Measurements from ENCODE around the gene UBE2B. TPM values are rescaled to one million over a fixed set of nuclear protein-coding genes. Genes with fewer than 3 reads are reported as not detected.

The UBE2B gene
- polyA plus RNA-seq, 1 of the 3 experiments (the other 2 are of a cell fraction), result 24.3 TPM

DNA sequence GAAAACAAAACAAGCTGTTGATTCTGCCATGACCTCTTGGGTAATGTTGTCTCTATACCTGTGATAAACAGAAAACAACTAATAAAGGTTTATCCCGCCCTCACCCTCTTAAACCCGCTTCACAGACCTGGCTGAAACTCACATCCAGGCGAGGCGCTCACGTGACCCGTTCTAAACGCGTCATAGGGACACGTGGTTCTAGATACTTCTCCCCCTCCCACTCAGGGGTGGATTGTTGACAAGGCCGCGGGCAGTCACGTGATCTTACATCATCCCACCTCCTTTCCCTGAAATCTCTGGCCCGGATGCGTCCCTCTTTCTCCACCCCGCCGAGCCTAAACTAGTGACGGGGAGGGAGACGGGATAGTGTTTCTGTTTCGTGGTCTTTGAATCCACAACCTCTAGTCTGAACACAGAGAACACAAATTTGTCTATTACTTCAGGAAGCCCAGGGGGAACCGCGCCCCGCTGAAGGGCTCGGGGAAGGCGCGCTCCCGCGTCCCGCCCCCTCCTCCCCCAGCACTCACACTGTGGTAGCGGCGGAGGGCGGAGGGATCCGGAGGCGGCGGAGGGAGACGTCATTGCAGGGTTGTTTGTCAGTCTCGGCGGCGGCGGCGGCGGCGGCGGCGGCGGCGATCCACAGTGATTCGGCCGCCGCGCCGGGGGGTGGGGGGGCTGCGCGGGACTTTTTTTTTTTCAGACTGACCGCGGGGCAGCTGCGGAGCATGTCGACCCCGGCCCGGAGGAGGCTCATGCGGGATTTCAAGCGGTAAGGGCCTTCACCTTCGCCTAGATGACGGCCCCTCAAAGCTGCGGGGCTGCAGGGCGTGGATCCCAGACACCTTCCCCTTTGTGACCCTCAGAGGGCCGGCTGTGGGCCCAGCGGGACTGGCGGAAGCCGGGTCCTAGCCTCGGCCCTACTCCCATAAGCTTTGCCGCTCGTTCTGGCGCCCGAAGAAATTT lies at the start of gene UBE2B (continued):
- TF ChIP-seq, protein P1, sequence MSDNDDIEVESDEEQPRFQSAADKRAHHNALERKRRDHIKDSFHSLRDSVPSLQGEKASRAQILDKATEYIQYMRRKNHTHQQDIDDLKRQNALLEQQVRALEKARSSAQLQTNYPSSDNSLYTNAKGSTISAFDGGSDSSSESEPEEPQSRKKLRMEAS (IDR thresholded peaks at IDR 0.05; ENCODE audit: low read depth), result peak; percentile 99
- TF ChIP-seq GATA2 (CRISPR knock-in tag; IDR thresholded peaks at IDR 0.05) (no peak), RCOR1 (IDR thresholded peaks at IDR 0.05; ENCODE audit: low read length) (peak; percentile 49; the same call in 1 of the 2 replicates), GABPA (IDR thresholded peaks at IDR 0.05; ENCODE audit: low read depth) (peak; percentile 52), POLR2AphosphoS5 (IDR thresholded peaks at IDR 0.05; ENCODE audit: low read depth, low read length) (peak; percentile 70), YY1 (IDR thresholded peaks at IDR 0.05; ENCODE audit: low read depth) (no peak), TAF1 (IDR thresholded peaks at IDR 0.05; ENCODE audit: borderline replicate concordance, low read depth, low read length) (peak; percentile 82; the same call in 1 of the 2 replicates), ELF1 (IDR thresholded peaks at IDR 0.05) (no peak; the same call in 1 of the 2 replicates), RXRA (IDR thresholded peaks at IDR 0.05; ENCODE audit: borderline replicate concordance, low read depth) (no peak), MXI1 (IDR thresholded peaks at IDR 0.05; ENCODE audit: low read depth, low read length) (peak; percentile 79), JUND (IDR thresholded peaks at IDR 0.05) (peak; percentile 54; the same call in 1 of the 2 replicates), FOXM1 (IDR thresholded peaks at IDR 0.05; ENCODE audit: low read depth) (no peak), TCF12 (IDR thresholded peaks at IDR 0.05) (no peak), NFIC (IDR thresholded peaks at IDR 0.05; ENCODE audit: borderline replicate concordance) (peak; percentile 67), SMC3 (IDR thresholded peaks at IDR 0.05; ENCODE audit: low read depth, low read length) (no peak)
- TF ChIP-seq, protein P2, sequence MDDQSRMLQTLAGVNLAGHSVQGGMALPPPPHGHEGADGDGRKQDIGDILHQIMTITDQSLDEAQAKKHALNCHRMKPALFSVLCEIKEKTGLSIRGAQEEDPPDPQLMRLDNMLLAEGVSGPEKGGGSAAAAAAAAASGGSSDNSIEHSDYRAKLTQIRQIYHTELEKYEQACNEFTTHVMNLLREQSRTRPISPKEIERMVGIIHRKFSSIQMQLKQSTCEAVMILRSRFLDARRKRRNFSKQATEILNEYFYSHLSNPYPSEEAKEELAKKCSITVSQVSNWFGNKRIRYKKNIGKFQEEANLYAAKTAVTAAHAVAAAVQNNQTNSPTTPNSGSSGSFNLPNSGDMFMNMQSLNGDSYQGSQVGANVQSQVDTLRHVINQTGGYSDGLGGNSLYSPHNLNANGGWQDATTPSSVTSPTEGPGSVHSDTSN (IDR thresholded peaks at IDR 0.05), result peak; percentile 92

DNA sequence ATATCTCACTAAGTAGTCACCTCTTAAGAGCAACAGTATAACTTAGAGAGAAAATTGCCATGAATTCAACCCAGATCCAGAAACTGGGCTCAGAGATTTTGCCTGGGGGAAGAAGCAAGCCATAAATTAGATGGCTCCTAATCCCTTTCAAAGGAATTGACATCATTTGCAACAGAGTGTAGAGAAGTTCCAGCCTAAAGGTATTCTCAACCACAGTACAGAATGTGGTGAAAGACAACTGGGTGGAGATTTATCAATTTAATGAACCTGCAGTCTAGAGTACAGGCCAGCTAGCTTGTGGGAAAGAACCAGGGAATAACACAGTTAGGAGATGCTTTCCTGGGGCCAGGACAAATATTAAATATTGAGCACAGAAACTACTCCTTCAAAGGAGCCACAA lies 44.0 kb upstream of the UBE2B start:
- DNase-seq, result no peak
- Histone ChIP-seq H3K4me3 (ENCODE audit: low read depth in 2 of 2, low read length in 1 of 2) (no peak overlapping the region), H3K4me1 (ENCODE audit: control insufficient read depth in 1 of 2, insufficient read depth in 2 of 2, low read depth in 1 of 2, low read length in 1 of 2) (no peaks in the 10 kb centered on the region), H3F3A (replicated peaks; ENCODE audit: insufficient read depth) (no peaks in the 10 kb centered on the region), H3K9ac (no peak overlapping the region), H3K79me2 (ENCODE audit: insufficient read depth) (no peaks in the 10 kb centered on the region), H3K9me3 (peaks cover 12% of the 10 kb centered on the region; the same call in 1 of the 2 replicates), H4K20me1 (ENCODE audit: insufficient read depth) (no peaks in the 10 kb centered on the region), H3K9me2 (no peaks in the 10 kb centered on the region), H3K27me3 (ENCODE audit: insufficient read depth) (no peaks in the 10 kb centered on the region), H3K4me2 (no peak overlapping the region), H3K27ac (ENCODE audit: low read depth in 2 of 2, low read length in 1 of 2) (no peak overlapping the region), H3K36me3 (replicated peaks in 1 of 2; ENCODE audit: control insufficient read depth in 1 of 2, insufficient read depth in 2 of 2, low read length in 1 of 2) (no peaks in the 10 kb centered on the region), H2AFZ (ENCODE audit: low read depth) (no peak overlapping the region)
- CTCF ChIA-PET, result no interaction called here
- TF ChIP-seq RCOR1 (IDR thresholded peaks at IDR 0.05; ENCODE audit: low read length) (no peak), MEF2A (IDR thresholded peaks at IDR 0.05; ENCODE audit: borderline replicate concordance, low read depth) (no peak), YY1 (IDR thresholded peaks at IDR 0.05; ENCODE audit: low read depth) (no peak), CHD2 (IDR thresholded peaks at IDR 0.05; ENCODE audit: low read length, partially characterized antibody) (no peak), RAD21 (IDR thresholded peaks at IDR 0.05; ENCODE audit: low read length) (no peak), JUND (IDR thresholded peaks at IDR 0.05) (no peak), TEAD4 (IDR thresholded peaks at IDR 0.05; ENCODE audit: borderline replicate concordance, insufficient read depth) (no peak), FOXM1 (IDR thresholded peaks at IDR 0.05; ENCODE audit: low read depth) (no peak), FOXJ3 (CRISPR knock-in tag; IDR thresholded peaks at IDR 0.05) (no peak), RXRA (IDR thresholded peaks at IDR 0.05; ENCODE audit: borderline replicate concordance, low read depth) (no peak), TCF12 (IDR thresholded peaks at IDR 0.05) (no peak), NRF1 (IDR thresholded peaks at IDR 0.05; ENCODE audit: low read depth, low read length) (no peak), POLR2AphosphoS5 (IDR thresholded peaks at IDR 0.05; ENCODE audit: low read depth, low read length) (no peak)
- TF ChIP-seq, protein P3, sequence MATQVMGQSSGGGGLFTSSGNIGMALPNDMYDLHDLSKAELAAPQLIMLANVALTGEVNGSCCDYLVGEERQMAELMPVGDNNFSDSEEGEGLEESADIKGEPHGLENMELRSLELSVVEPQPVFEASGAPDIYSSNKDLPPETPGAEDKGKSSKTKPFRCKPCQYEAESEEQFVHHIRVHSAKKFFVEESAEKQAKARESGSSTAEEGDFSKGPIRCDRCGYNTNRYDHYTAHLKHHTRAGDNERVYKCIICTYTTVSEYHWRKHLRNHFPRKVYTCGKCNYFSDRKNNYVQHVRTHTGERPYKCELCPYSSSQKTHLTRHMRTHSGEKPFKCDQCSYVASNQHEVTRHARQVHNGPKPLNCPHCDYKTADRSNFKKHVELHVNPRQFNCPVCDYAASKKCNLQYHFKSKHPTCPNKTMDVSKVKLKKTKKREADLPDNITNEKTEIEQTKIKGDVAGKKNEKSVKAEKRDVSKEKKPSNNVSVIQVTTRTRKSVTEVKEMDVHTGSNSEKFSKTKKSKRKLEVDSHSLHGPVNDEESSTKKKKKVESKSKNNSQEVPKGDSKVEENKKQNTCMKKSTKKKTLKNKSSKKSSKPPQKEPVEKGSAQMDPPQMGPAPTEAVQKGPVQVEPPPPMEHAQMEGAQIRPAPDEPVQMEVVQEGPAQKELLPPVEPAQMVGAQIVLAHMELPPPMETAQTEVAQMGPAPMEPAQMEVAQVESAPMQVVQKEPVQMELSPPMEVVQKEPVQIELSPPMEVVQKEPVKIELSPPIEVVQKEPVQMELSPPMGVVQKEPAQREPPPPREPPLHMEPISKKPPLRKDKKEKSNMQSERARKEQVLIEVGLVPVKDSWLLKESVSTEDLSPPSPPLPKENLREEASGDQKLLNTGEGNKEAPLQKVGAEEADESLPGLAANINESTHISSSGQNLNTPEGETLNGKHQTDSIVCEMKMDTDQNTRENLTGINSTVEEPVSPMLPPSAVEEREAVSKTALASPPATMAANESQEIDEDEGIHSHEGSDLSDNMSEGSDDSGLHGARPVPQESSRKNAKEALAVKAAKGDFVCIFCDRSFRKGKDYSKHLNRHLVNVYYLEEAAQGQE (IDR thresholded peaks at IDR 0.05; ENCODE audit: low read depth, low read length), result no peak
- TF ChIP-seq, protein P1 (IDR thresholded peaks at IDR 0.05; ENCODE audit: low read depth), result no peak
- TF ChIP-seq, protein P4, sequence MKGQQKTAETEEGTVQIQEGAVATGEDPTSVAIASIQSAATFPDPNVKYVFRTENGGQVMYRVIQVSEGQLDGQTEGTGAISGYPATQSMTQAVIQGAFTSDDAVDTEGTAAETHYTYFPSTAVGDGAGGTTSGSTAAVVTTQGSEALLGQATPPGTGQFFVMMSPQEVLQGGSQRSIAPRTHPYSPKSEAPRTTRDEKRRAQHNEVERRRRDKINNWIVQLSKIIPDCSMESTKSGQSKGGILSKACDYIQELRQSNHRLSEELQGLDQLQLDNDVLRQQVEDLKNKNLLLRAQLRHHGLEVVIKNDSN (IDR thresholded peaks at IDR 0.05; ENCODE audit: borderline replicate concordance, low read depth), result no peak
- POLR2A ChIA-PET, result no interaction called here
